Measurements from ENCODE around the gene SPPL2B.

Gene SPPL2B

GRCh38 chr19:2330255-2330631, 1.8 kb downstream of the SPPL2B start:
- DNase-seq (ENCODE audit: low read depth): no peak
- no peak overlapping the region for H3K4me3 ChIP-seq (ENCODE audit: control insufficient read depth, low read depth, low read length)
- TF ChIP-seq CTCF (conservative IDR thresholded peaks at IDR 0.05; ENCODE audit: control insufficient read depth, insufficient read depth, low read depth, low read length): no peak

- TF ChIP-seq CTCF (conservative IDR thresholded peaks at IDR 0.05; ENCODE audit: control insufficient read depth, insufficient read depth, low read depth, low read length): no peak
- H3K4me3 ChIP-seq (ENCODE audit: control insufficient read depth, low read depth, low read length): no peak overlapping the region
- no peak for DNase-seq (ENCODE audit: low read depth)
These were observed 2.3 kb downstream of the SPPL2B start for GRCh38 chr19:2330632-2331284.

GRCh38 chr19:2331601-2332246, 3.2 kb downstream of the SPPL2B start:
- no peak for TF ChIP-seq CTCF (conservative IDR thresholded peaks at IDR 0.05; ENCODE audit: control insufficient read depth, insufficient read depth, low read depth, low read length)
- DNase-seq (ENCODE audit: low read depth): no peak
- no peak overlapping the region for H3K4me3 ChIP-seq (ENCODE audit: control insufficient read depth, low read depth, low read length)

GRCh38 chr19:2332341-2333026, 4.0 kb downstream of the SPPL2B start:
- no peak overlapping the region for H3K4me3 ChIP-seq (ENCODE audit: control insufficient read depth, low read depth, low read length)
- TF ChIP-seq CTCF (conservative IDR thresholded peaks at IDR 0.05; ENCODE audit: control insufficient read depth, insufficient read depth, low read depth, low read length): no peak
- DNase-seq (ENCODE audit: low read depth): no peak

GRCh38 chr19:2333027-2333806, 4.7 kb downstream of the SPPL2B start:
- no peak overlapping the region for H3K4me3 ChIP-seq (ENCODE audit: control insufficient read depth, low read depth, low read length)
- no peak for DNase-seq (ENCODE audit: low read depth)
- TF ChIP-seq CTCF (conservative IDR thresholded peaks at IDR 0.05; ENCODE audit: control insufficient read depth, insufficient read depth, low read depth, low read length): no peak

- TF ChIP-seq CTCF (conservative IDR thresholded peaks at IDR 0.05; ENCODE audit: control insufficient read depth, insufficient read depth, low read depth, low read length): no peak
- no peak overlapping the region for H3K4me3 ChIP-seq (ENCODE audit: control insufficient read depth, low read depth, low read length)
- no peak for DNase-seq (ENCODE audit: low read depth)
These were observed 5.3 kb downstream of the SPPL2B start for GRCh38 chr19:2333807-2334211.

All from fibroblast of mammary gland (primary cell).